Activated naive CD4-positive, alpha-beta T cell treated with Interleukin-2 at 50 U/mL for 16 hours (primary cell): Measurements from ENCODE around the gene MROH2A.

ENCODE experiments used
- DNase-seq: peaks from one replicate; pipeline ENCODE4 v3.0.0-alpha.2; 2020

MROH2A gene

DNA sequence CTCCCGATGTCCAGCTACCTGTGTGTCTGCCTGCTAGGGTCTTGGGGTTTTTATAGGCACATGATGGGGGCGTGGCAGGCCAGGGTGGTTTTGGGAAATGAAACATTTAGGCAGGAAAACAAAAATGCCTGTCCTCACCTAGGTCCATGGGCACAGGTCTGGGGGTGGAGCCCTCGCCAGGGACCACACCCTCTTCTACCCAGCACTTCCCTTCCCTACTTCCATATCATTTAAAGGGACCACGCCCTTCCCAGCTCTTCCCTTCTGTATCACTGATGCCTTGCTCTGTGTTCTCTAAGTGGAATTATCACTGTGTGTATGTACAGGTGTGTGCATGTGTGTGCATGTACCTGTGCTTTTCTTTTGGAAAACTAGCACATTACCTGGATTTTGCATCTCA, 11.7 kb upstream of the MROH2A start:
- DNase-seq = no peak

DNA sequence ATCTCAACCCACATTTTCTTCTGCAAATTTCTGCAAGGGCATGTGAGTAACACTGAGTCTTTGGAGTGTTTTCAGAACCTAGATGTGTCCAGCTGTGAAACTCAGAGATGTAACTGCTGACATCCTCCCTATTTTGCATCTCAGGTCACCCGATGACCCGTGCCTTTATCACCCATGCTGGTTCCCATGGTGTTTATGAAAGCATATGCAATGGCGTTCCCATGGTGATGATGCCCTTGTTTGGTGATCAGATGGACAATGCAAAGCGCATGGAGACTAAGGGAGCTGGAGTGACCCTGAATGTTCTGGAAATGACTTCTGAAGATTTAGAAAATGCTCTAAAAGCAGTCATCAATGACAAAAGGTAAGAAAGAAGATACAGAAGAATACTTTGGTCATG, 10.1 kb upstream of the MROH2A start:
- no peak for DNase-seq

DNA sequence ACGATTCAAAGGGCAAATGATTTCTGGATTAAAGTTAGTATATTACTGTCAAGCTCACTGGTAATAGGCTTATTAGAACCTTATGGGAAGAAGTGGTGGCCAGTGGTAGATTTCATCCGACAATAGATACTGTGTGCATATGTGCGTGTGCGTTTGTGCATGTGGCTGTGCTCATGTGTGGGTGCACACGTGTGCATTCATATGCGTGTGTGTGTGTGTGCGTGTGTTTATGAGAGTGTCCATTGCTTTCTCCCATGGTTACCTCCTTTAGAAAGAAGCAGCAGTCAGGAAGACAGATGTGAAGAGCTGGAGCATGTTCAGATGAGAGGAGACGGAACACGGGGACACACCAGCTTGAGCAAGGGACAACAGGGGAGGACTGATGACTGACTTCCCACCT, 8.9 kb upstream of the MROH2A start:
- DNase-seq = no peak

DNA sequence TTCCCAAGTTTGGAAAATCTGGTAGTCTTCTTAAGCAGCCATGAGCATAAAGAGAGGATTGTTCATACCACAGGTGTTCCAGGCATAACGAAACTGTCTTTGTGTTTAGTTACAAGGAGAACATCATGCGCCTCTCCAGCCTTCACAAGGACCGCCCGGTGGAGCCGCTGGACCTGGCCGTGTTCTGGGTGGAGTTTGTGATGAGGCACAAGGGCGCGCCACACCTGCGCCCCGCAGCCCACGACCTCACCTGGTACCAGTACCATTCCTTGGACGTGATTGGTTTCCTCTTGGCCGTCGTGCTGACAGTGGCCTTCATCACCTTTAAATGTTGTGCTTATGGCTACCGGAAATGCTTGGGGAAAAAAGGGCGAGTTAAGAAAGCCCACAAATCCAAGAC, 6.0 kb upstream of the MROH2A start:
- DNase-seq = no peak

DNA sequence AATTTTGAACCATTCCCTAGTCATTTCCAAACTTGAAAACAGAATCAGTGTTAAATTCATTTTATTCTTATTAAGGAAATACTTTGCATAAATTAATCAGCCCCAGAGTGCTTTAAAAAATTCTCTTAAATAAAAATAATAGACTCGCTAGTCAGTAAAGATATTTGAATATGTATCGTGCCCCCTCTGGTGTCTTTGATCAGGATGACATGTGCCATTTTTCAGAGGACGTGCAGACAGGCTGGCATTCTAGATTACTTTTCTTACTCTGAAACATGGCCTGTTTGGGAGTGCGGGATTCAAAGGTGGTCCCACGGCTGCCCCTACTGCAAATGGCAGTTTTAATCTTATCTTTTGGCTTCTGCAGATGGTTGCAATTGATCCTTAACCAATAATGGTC, 5.5 kb upstream of the MROH2A start:
- no peak for DNase-seq

DNA sequence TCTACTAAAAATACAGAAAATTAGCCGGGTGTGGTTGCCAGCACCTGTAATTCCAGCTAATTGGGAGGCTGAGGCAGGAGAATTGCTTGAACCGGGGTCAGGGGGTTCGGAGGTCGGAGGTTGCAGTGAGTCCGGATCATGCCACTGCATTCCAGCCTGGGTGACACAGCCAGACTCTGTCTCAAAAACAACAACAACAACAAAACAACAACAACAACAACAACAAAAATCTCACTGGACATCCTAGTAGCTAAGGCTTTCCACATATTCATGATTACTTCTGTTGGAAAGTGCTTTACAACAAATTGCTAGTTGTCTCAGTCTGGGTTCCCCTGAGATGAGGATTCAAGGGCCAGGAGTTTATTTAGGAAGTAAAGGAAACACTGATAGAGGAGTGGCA, 4.3 kb upstream of the MROH2A start:
- no peak for DNase-seq

DNA sequence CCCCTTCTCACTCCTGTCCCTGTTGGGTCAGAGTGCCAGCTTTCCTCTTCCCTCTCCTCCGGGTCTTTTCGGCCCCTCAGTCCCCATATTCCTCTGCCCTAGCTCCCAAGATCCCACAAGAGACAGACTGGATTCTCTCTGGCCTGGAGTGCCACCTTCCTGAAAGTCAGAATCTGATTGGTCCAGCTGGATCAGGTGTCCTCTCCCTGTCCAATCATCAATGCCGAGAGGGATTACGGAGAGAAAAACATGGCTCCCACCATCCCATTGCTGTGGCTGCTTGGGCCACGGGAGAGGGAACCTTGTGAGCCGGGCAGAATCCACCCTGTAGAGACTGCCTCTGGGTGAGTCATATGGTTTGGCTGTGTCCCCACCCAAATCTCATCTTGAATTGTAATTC, 2.7 kb upstream of the MROH2A start:
- no peak for DNase-seq

DNA sequence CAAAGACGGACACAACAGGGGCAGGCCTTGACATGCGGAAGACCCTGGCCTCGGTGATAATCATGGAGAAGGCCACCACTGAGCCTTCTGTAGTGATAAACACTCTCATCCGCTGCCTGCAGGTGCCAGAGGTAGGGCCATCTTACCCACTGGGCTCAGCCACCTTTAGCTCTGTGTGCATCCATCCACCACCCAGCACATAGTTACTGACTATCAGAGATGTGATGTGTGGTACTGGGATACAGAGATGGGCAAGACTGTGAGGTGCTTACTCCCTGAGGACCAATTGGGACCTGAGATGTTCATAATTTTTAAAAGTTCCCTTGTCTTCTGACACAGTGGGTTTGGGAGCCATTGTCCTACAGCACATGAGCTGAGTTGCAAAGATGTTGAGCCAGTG, 1.6 kb downstream of the MROH2A start:
- DNase-seq = no peak

DNA sequence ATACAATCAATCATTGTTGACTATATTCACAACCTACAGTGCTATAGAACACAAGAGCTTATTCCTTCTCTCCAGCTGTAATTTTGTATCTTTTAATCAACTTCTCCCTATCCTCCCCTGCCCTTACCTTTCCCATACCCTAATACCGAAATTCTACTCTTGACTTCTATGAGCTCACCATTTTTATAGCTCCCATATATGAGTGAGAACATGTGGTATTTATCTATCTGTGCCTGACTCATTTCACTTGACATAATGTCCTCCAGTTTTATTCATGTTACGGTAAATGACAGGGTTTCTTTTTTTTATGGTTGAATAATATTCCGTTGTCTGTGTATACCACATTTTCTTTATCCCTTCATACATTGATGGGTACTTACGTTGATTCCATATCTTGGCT, 2.6 kb downstream of the MROH2A start:
- DNase-seq = no peak

DNA sequence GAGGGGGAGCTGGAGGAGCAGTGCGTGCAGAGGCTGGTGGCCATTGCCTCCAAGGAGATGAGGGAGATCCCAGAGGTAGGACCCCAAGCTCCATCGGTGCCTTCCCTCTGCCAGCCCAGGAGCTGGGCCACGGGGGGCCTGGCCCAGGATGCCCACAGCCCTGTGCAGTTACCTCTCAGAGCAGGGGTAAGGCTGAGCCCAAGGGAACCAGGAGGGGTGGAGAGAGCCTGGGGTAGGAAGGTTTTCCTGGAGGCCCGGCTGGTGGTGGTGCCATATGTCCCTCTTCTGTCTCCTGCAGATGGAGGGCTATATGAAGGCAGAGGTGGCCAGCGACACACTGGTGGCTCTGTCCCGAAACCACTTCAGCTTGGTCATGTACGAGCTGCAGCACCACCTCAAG, 11.4 kb downstream of the MROH2A start:
- DNase-seq = no peak

DNA sequence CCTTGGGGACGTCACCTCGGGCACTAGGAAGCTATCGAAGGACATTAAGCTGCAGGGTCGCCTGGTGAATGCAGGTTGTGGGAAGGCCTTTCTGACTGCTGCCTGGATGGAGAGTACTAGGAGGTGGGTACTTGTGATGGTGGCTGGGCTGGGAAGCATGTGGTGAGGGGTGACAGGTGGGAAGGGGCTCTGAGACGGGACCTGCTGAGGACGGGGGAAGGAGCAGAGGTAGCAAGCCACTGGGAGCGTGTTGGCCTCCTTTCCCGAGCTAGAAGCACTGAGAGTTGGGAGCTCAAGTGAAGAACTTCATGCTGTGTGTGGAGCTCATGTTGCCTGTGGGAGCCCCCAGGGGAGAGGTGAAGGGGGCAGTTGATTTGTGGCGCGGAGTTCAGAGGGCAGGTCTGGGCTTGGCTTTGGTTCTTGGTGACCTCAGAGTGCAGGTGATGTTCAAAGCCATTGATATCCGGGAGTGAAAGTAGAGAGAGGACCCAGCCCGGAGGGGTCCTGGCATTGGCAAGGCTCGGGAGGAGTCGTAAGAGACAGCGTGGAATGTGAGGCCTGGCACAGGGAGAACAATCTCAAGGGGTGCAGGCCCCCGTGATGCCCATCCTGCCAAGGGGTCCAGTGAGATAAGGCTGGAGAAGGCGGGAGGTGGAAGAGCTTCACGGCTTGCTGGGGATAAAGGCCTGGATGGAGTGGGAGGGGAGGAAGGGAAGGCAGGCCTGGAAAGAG, 13.2 kb downstream of the MROH2A start:
- DNase-seq = no peak

DNA sequence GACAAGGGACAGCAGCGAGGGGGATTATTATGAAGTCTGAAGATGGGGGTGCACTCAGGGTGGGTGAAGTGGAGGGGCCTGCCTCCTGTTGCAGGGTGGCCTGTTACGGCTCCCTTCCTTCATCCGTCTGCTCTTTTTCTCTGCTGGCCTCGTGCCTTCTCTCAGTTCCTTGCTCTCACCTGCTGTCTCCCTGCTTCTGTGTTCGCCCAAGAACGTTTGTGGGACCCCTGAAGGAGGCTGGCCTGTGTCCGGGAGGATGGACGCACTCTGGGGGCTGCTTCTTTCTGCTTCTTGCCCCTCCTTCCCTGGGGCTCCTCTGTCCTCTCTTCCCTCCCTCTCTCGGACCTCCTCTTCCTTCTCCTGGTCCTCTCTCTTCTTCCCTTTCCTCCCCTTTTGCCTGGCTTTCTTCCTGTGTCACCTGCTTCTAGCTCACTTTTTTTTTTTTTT, 13.8 kb downstream of the MROH2A start:
- no peak for DNase-seq

DNA sequence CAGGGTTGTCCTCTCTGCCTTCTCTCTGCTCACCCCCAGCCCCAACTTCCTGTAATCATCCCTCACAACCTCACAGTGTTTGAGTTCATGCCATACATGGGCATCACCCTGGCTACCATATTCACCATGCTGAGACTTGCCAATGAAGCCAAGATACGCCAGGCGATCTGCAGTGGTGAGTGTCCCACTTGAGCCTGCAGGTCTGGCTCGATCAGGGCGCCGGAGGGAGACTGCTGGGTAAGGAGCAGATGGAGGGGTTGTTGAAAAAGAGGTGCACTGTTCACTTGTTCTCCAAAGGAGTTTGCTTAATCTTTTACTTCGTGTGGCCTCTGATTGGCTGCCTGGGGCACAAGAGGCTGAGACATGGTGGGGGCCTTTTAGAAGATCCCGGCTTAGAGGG, 14.6 kb downstream of the MROH2A start:
- DNase-seq = no peak

DNA sequence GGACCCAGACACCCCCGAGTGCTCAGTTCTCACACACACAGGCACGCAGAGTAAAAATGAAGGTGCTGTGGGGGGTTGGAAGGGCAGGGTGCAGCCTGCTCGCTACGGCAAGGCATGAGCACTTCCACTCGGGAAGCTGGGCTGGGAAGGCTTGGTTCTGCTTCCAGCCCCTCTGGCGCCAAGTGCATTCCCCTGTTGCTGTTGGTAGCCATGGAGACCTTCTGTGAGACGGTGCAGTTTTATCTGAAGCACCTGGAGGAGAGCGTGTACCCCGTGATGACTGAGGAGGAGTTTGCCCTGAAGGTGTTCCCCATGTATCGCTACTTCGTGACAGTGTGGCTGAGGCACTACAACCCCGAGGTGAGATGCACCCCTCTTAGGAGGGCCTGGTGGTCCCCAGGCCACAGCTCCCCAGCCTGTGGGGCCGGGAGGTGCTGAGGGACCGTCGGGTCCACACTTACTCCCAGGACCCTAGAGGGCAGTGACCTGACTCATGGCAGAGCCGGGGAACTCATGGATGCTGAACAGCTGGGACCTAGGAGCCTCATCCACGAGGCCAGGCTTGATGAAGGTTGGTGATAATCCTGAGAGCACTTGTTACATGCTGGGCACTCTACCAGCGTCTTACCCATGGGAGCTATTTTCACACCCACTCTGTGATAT, 15.5 kb downstream of the MROH2A start:
- DNase-seq = no peak

DNA sequence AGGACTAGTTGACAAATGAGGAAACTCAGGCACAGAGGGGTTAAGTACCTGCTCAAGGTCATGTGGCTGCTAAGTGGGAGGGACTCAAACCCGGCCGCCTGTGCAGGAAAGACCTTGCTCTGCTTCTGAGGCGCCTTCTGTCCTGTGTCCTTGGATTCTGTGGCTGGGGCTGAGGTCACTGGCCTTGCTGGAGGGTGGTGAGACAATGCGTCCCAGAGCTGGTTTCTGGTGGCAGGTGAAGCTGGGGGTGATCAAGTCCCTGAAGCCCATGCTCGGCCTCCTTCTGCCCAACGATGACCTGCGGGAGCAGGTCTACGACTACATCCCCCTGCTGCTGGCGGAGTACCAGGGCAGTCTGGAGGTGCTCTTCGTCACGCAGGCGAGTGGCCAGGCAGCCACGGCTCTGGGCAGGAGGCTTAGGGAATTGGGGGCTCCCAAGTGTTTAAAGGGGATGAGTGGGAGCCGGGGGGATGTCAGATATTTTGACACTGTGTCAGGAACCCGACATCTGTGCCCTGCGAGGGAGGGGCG, 16.1 kb downstream of the MROH2A start:
- DNase-seq = no peak

DNA sequence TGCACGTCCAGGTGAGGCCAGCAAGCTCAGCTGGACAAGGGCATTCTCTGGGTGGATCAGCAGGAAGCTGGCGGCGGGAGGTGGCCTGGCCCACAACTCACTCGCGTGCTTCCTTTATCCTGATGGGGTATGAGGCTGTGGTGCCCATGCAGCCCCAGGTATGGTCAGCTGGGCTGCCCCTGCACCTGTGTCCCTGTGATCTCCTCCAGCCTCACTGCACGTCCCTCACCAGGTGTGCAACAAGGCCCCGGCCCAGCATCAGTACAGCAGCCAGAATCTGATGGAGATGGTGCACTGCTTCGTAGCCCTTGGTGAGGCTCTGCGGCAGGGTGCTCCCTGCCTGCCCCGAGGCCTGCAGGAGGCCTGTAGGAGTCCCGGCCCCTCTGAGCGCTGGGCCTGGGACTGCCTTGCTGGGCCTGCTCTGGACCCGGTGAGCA, 17.6 kb downstream of the MROH2A start:
- no peak for DNase-seq

DNA sequence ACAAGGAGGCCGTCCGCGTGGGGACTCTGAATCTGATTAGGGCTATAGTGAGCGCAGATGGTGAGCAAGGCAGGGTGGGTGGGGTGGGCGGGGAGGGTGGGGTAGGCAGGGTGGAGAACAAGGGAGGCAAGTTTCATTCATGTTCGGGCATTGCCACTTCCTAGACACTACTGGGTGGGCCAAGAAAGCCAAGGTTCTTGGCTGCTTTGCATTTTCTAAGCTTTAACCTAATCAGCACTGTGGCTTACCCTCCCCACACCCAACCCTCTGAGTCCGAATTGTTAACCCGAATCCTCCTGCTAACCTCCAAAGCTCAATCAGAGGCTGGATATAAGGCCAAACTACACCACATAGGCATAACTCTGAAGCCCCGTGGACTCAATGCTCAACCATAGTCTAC, 18.1 kb downstream of the MROH2A start:
- DNase-seq = no peak

DNA sequence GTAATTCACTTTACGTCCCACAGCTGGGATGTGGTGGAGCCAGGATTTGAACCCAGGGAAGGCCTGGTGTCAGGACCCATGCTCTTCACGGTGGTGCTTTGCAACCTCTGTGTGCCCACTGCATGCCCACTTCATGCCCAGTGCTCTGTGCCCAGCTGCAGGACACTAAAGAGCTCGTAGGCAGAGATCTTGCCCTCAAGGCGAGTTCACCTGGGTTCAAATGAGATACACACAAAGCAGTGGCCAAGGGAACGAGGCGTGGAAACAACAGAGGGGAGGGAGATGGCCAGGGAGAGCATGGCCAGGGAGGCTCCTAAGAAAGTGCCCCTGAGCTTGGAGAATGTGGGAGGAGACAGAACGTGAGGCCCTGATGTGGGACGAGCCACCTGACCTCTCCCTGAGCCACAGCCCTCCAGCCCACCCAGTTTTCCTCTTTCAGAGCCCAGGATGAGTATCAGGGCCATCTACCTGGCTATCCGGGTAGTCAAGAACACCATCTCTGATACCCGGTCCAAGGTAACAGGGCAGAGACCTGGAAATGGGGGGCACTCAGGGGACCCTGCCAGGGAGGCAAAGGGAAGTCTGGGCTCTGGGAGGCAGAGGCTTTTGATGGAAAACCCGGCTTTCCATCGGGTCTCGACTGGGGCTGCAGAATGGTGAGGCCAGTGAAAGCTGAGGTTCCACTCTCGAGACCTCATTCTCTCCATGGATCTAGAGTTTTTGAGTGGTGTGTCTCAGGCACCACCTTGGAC, 20.4 kb downstream of the MROH2A start:
- no peak for DNase-seq

DNA sequence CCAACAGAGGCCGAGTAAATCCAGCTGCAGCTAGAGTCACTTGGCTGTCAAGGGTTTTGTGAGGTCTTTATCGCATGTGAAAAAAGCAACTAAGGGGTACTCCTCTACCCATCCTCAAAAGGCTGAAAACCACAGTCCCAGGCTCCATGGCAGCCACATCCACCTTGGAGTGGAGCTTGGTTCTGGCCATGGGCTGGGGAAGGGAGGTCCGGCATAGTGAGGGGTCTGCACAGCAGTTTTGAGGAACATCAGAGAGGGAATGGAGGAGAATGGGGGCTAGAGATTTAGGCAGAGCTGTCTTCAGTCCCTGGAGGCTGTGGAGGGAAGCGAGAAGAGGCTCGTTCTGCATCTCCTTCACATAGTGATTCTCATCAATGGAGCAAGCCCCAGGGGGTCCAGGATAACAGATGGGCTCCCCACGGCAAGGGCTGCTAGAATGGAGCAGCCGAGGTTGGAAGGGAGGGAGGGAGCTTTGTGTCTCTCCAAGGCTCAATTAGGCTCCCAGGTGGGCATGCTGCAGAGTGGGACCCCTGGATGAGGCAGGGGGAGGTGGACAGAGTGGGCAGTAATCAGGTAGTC, 21.0 kb downstream of the MROH2A start:
- no peak for DNase-seq

DNA sequence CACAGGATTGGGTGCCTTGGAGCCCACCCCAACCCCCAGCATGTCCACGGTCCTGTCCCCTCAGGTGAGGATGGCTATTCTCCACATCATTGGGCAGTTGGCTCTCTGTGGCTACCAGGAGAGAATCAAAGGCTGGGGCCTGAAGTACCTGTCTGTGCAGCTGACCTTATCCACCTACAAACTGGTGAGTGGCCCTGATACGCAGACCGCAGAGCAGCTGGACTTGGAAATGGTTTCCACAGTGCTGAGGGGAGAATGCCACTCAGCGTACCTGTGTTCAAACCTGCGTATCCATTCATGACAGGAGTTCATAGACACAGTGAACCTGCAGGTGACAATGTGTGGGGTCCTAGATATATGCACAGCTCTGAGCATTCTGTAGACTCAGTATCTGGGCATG, 21.6 kb downstream of the MROH2A start:
- no peak for DNase-seq

DNA sequence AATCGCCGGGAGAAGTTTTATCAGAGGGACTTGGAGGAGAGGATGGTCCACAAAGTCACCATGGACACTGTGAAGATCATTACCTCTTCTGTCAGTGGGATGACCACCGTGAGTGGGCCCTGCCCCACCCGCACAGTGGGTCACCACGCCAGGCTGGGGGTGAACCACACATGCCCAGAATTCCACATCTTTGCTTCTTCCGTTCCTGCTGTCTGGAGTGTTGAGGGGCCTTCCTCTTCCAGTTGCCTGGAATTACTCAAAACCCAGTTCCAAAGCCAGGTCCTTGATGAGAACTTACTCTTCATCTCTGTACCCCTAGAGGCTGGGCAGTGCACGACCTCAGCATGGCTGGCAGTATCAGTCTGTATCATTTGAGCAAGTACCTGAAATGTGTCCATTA, 22.1 kb downstream of the MROH2A start:
- DNase-seq = no peak

DNA sequence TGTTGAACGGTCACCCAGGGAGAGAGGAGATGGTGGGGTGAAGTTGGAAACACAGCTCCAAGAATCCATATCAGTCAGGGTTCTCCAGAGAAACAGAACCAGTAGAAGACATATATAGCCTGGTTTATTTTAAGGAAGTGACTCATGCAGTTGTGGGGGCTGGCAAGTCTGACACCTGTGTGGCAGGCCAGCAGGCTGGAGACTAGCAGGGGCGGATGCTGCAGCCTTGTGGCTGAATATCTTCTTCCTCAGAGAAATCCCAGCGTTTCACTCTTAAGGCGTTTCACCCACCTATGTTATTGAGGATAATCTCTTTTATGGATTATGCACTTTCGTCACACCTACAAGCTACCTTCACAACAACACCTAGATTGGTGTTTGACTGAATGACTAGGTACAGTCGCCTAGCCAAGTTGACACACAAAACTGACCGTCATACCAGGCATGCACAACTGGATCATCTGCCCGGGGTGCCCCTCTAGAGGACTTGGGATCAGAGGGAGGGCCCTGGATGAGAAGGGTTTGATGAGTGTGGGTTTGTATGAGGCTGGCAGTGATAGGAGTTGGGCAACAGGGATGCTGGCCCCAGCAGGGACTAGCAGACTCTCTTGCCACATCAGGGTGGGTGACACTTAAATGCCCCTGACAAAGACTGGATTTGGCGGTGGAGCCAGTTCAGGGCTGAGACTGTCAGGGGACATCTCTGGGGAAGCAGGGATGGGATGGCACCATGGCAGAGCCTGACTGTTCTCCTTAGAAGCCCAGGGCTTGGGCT, 23.4 kb downstream of the MROH2A start:
- DNase-seq = no peak
